GM15510 (cell line): ENCODE measurements around the gene TBC1D5.

Source experiments
- POLR2A ChIP-seq: IDR thresholded peaks from 3 replicates; pipeline ENCODE4 v1.6.1; 2011; ENCODE audit warnings: borderline replicate concordance; ENCODE audit not compliant: insufficient read length; ENCODE audit errors: extremely low read depth

The TBC1D5 gene

DNA sequence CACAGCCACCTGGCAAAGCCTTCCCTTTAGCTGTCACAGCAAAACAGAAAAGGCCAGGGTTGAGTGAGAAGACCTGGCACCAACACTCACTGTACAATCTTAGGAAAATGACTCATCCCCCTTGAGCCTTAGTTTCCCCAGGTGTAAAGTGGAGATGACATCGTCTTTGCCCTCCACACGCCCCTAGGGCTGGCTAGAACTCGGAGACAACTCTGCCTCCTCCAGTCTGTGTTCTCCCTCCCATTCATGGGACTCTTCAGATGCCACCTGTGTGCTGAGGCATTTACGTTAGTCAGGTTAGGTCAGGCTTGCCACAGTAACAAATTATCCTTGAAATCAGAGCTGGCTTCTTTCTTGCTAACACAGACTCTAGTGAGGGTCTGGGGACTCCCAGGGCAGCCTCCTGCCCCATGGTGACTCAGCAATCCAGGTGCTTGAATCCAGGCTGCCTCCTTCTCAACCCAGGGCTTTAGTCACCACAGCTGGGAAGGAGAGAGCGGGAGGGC, 605.1 kb downstream of the TBC1D5 start:
- no peak for TF ChIP-seq POLR2A

- TF ChIP-seq POLR2A = no peak
These were observed 606.2 kb downstream of the TBC1D5 start for GRCh38 chr3:17136136-17136721.

GRCh38 chr3:17135696-17136095, 606.7 kb downstream of the TBC1D5 start:
- TF ChIP-seq POLR2A = no peak

DNA sequence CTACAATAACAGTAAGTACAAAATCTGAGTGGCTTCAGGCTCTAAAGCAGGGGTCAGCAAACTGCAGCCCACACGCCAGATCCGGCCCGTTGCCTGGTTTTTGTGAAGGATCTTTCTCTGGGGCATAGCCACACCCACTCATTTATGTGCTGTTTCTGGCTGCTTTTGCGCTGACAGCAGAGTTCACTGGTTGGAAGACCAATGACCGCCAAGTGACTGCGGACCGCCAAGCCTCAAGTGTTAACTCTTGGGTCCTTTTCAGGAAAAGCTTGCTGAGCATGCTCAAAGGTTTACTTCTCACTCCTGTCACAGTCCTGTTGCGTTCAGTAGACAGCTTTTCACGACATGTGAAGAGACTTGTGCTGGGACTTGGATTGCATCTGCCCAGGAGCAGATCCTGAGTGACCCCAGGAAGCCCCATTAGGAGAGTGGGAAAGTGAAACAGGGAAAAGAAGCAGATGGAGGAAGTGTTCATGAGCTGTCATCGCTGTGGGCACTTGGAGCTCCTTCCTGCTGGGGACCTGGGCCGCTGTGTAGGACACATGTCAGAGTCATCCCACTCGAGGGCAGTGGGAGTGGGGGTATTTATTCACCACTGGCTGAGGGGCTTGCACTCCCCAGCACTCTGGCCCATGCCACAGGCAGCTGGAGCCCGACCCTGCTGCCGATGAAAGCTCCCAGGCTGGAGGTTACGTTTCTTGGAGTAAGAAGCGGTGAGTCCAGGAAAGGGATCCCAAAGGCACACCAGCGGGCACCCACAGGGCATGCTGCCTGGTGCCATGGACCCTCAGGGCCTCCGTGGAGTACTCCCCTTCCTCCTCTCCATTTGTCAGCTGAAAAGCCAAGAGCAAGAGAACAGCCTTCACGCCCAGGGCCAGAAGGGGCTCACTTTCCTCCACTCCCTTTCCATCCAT, 608.5 kb downstream of the TBC1D5 start:
- no peak for TF ChIP-seq POLR2A

- no peak for TF ChIP-seq POLR2A
These were observed 609.9 kb downstream of the TBC1D5 start for GRCh38 chr3:17132286-17133115.

DNA sequence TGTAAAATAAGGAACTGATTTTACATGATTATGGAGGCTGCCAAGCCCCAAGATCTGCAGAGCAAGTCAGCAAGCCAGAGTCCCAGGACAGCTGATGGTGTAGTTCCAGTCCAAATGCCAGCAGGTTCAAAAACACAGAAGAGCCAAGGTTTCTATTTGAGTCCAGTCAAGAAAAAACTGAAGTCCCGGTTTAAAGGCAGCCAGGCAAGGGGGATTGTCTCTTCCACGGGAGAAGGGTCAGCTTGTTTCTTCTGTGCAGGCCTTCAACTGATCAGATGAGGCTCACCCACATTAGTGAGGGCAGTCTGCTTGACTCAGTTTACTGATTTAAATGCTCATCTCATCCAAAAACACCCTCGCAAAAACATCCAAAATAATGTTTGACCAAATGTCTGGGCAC, 611.5 kb downstream of the TBC1D5 start:
- TF ChIP-seq POLR2A = no peak

DNA sequence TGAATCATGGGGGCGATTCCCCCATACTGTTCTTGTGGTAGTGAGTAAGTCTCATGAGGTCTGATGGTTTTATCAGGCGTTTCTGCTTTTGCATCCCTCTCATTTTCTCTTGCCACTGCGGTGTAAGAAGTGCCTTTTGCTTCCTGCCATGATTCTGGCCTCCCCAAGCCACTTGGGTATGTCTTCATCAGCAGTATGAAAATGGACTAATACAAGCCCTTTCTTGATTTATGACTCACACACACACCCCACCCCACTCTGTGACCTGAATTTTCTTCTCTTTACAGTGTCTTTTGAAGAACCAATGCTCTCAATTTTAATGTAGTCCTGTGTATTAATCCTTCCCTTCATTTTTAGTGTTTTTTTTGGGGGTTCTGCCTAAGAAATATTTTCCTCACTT, 612.9 kb downstream of the TBC1D5 start:
- no peak for TF ChIP-seq POLR2A

DNA sequence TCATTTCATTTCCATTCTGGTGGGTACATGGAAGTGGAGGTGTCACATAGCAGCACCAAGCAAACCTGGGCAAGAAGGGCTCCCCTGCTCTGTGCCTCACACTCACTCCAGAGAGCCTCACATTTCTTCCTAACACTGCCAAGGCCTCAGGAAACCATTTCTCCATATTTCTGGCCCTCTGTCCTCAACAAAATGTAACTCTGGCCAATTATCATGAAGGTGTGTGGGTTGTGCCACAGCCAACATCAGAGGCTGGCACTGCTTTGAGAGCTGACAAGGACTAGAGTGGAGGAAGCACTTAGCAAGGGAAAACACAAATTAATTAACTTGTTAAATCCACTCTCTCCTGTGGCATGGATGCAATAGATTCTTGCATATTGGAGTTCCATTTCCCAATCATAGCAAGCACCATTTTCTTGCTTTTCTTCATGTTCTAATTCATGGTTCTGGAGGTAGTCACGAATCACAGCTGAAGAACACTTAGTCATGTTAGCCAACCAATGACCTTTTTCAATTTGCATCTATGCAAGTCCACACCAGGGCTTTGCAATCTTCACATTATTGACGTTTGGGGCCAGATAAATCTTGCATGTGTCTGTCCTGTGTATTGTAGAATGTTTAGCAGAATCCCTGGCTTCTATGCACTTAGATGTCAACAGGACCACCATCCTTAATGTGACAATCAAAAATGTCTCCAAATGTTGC, 616.5 kb downstream of the TBC1D5 start:
- TF ChIP-seq POLR2A = no peak

- no peak for TF ChIP-seq POLR2A
These were observed 619.7 kb downstream of the TBC1D5 start for GRCh38 chr3:17122758-17123157.

GRCh38 chr3:17121336-17121735, 621.1 kb downstream of the TBC1D5 start:
- no peak for TF ChIP-seq POLR2A

DNA sequence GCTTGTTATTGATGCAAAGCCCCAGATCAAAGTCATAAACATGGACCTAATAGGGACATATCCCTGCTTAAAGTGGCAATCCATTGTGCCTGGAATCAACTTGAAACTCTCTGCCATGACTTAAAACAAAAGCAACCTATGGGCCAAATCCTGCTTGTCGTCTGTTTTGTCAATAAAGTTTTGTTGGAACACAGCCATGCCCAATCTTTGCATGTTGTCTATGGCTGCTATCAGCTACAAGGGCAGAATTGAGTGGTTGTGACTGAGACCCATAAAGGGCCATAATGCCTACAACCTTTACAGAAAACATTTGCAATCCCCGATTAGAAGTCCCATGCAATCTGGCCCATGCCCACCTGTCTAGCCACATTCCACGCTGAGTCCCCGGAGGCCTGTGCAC, 622.3 kb downstream of the TBC1D5 start:
- no peak for TF ChIP-seq POLR2A

- no peak for TF ChIP-seq POLR2A
These were observed 623.0 kb downstream of the TBC1D5 start for GRCh38 chr3:17119201-17120072.

GRCh38 chr3:17118771-17119170, 623.7 kb downstream of the TBC1D5 start:
- TF ChIP-seq POLR2A = no peak
